ENCODE results near the gene ABCF1. TPM values are rescaled to one million over a fixed set of nuclear protein-coding genes. Genes with fewer than 3 reads are reported as not detected.

The ABCF1 gene
- total and polyA plus RNA-seq, 9 of the 15 experiments (the other 6 are each of a cell fraction or from before 2014, with no cell fraction given), result 41.6 to 193 (median 102) TPM

- Histone ChIP-seq H3K27ac (ENCODE audit: extremely low read depth, low read depth, low read length) (no peak overlapping the region), H4K20me1 (replicated peaks; ENCODE audit: control insufficient read depth, insufficient read depth, low read length) (no peaks in the 10 kb centered on the region), H2AFZ (ENCODE audit: low read depth, low read length) (no peak overlapping the region), H3K9ac (ENCODE audit: insufficient read depth in 1 of 2, low read depth in 2 of 2, low read length in 2 of 2) (peak overlapping the region in 1 of 2 experiments; percentile 24; a peak in 2 of 4 replicates), H3K79me2 (ENCODE audit: control insufficient read depth, insufficient read depth, low read length) (peaks cover 31% of the 10 kb centered on the region), H3K36me3 (ENCODE audit: control insufficient read depth, insufficient read depth, low read length) (peaks cover 57% of the 10 kb centered on the region), H3K4me1 (replicated peaks in 1 of 2; ENCODE audit: control insufficient read depth in 2 of 2, insufficient read depth in 2 of 2, low read length in 2 of 2) (peaks cover 3 to 12% of the 10 kb centered on the region in 2 experiments; a peak in 3 of 5 replicates), H3K4me3 (no peak overlapping the region), H3K4me2 (ENCODE audit: insufficient read depth, low read length) (no peak overlapping the region), H3K9me1 (ENCODE audit: control insufficient read depth, insufficient read depth, low read length) (no peaks in the 10 kb centered on the region), H3K9me3 (replicated peaks; ENCODE audit: control insufficient read depth, insufficient read depth, low read depth, low read length) (no peaks in the 10 kb centered on the region), H3K27me3 (ENCODE audit: control insufficient read depth in 2 of 2, insufficient read depth in 2 of 2, low read length in 2 of 2) (no peaks in the 10 kb centered on the region)
- in situ Hi-C loops (cut with MboI), result no loop called here
- no peak for DNase-seq (ENCODE audit: extremely low read depth in 1 of 4, low spot score in 3 of 4)
- ATAC-seq, result peak; percentile 35
- intact Hi-C loops (cut with micrococcal nuclease), result no loop called here
- WGBS (ENCODE audit: insufficient coverage, low coverage, missing lambda C conversion rate), result 84% methylated on average over 14 of the region's 14 CpGs
- BruUV-seq (replicated peaks), result TSS peak; percentile 17
- ChIA-PET POLR2A (interaction anchor here (0.6 to 1.7 kb wide), 6 partner anchors 7 to 525 kb away, joined by 3 to 7 read pairs (median 4); no protein-coding TSS in a partner anchor), CTCF (ENCODE audit: low intra/inter-chr PET ratio) (no interaction called here)
- no peak for FAIRE-seq
- no peak for TF ChIP-seq ZNF133 (CRISPR knock-in tag; IDR thresholded peaks at IDR 0.05)
- TF ChIP-seq ERF (CRISPR knock-in tag; IDR thresholded peaks at IDR 0.05), result no peak
- TF ChIP-seq CEBPB (tag; IDR thresholded peaks at IDR 0.05), result peak; percentile 46
- no peak for TF ChIP-seq CREB1 (IDR thresholded peaks at IDR 0.05)
- no peak for TF ChIP-seq CREB1 (CRISPR knock-in tag; IDR thresholded peaks at IDR 0.05)
- peak; percentile 62 for TF ChIP-seq CEBPG (CRISPR knock-in tag; IDR thresholded peaks at IDR 0.05)
- TF ChIP-seq CEBPG (tag; conservative IDR thresholded peaks at IDR 0.05 in 1 of 2, IDR thresholded peaks at IDR 0.05 in 1 of 2), result no peak
- no peak for TF ChIP-seq POLR2AphosphoS5 (IDR thresholded peaks at IDR 0.05; ENCODE audit: control insufficient read depth, insufficient read depth, low read depth, low read length)
- TF ChIP-seq ZNF395 (CRISPR knock-in tag; IDR thresholded peaks at IDR 0.05), result no peak
- peak; percentile 92 for TF ChIP-seq ZBTB33 (CRISPR knock-in tag; IDR thresholded peaks at IDR 0.05)
- TF ChIP-seq PATZ1 (CRISPR knock-in tag; IDR thresholded peaks at IDR 0.05; ENCODE audit: borderline replicate concordance), result no peak
- TF ChIP-seq ZNF507 (tag; conservative IDR thresholded peaks at IDR 0.05), result no peak
- peak; percentile 69 for TF ChIP-seq ATF3 (IDR thresholded peaks at IDR 0.05)
- TF ChIP-seq ATF3 (CRISPR knock-in tag; conservative IDR thresholded peaks at IDR 0.05), result no peak
Measured at GRCh38 chr6:30562470-30563425, 8.5 kb upstream of the ABCF1 start.

All from K562 (cell line).